GM21367 (cell line): ENCODE measurements around the gene FAM151A.
"Not testable (repeated sequence)": the region's sequence is repeated elsewhere in the genome, so short reads cannot be mapped to it uniquely, and the experiment has no call there.

ENCODE experiments used
- ATAC-seq: cut with Tn5 transposase; IDR thresholded peaks from one replicate; pipeline ENCODE4 v1.9.1; 2021; ENCODE audit not compliant: unreplicated experiment

FAM151A gene

GRCh38 chr1:54636461-54637446 is 13.4 kb upstream of the FAM151A start:
- ATAC-seq = not testable (repeated sequence)

- not testable (repeated sequence) for ATAC-seq
Observed at GRCh38 chr1:54635804-54636203, 12.5 kb upstream of the FAM151A start.

GRCh38 chr1:54627196-54627595 is 3.9 kb upstream of the FAM151A start:
- no peak for ATAC-seq

DNA sequence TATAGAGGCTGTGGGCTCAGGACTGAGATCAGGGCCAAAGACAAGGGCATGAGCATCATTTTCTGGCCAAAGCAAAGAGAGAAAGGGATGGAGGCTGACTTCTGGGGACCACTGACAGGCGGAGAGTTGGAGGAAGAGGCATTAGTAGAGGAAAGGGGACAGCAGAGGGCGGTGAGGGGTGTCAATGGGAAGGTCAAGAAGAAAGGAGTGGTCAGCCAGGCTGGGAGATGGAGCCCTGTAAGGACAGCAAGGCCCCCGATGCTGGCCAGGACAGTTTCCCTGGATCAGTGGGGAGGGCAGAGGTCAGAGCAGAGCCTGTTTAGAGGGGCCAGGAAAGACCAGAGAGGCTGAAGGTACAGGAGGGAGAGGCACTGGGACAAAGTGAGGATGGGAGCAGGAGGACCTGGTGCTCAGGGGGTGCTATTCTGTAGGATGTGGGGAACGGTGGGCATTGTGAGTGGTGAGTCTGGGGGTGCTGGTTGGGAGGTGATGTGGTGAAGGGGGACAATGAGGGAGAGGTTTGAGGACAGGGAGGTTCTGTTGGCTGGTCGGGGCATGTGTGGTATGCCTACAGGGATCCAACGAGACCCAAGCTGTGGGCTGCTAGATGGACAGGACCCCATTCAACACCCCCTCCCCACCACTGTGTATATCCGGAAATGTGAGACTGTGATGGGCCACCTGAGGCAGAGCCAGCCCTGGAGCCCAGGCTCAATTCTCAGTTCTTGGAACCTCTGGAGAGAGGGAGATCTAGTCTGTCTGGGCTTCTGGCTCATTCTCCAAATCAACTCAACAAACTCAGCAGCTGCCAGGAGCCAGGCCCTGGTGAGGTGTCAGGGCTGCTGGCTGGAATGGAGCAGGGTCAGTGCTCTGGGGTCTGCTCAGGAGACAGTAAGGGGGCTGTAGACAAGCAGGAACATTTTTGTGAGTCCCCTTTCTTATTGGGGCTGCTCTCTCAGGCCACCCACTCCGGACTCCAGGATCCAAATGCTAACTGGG is 1.4 kb upstream of the FAM151A start:
- ATAC-seq = no peak

DNA sequence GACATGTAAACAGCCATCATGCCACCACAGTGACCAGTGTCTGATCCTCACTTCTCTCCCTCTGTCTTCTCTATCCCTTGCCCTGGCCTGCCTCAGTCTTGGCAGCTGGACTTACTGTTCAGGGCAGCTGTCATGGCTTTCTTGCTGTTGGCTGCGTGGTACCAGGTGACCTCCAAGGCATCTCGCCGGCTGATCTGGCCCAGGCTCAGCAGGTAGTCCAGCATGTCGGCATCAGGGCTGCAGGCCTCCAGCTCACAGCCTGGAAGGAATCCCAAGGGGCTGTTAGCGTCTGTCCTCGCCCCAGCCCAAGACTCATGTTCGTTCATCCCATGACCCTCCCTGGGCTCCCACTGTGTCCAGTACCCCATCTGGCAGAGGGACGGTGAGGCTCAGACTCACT is 3.6 kb downstream of the FAM151A start:
- ATAC-seq = no peak

DNA sequence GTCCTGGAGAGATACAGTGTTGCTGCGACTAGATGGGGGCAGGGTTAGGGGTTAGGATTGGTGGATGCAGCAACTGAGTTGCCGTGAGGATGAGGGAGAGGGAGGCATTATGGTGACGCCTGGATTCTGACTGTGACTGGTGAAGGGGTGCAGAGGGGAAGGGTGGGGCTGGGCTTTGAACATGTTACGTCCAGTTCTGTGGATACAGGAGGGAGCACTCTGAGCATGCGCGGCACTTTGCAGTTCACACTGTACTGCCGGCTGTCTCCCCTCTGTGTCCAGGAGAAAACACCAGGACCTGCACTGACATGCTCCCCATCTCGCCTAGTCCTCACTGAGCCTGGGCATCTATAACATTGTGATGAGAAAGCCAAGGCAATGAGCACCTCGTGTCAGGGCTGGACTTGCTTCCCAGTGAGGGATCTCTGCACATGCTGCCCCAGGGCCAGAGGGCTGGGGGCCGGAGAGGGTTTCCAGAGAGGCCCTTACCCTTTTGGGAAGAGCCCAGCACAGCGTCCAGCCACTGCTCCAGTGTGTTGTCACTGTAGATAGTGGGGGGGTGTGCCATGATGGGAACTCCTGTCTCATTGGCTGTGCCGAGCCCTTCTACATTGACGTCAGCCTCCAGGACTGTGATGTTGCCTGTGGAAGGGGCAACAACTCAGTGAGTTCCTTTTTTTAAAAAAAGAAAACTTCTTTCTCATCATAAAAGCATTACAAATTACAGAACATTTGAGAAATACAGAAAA is 7.6 kb downstream of the FAM151A start:
- no peak for ATAC-seq

- no peak for ATAC-seq
Observed at GRCh38 chr1:54614563-54614962, 8.8 kb downstream of the FAM151A start.

DNA sequence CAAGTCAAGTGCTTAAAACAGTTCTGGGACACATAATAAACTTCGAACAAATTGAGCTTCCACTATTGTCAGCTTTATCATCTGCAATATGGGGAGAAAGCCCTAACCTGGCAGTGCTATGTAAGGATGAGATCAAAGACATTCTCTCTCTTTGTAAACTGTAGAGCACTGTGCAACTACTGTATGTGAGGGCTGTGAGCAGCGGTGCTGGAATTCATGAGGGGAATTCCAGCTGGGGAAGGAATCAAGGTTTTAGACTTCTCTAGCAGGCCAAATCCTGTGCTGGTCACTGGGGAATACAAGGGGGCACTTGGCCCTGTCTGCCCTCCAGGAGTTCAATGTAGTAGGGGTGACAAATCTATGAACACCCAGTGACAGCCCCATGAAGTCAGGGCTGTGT is 9.3 kb downstream of the FAM151A start:
- ATAC-seq = no peak

DNA sequence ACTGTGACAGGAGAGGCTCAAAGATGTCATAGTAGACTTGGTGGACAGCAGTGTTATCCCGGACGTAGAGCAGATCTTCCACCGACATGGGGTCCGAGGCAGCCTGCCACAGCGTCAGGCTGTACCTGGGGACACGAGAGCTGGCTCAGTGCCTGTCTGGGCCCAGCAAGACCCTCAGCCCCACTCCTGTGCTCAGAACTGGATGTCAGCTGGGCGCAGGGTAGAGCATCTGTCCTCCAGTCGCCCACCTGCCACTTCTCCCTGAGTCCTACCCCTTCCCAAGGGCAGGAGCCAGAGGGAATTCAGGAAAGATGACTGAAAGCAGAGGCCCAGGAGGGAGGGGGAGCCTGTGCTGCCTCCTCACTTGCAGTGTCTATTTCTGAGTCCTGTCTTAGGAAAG is 11.7 kb downstream of the FAM151A start:
- ATAC-seq = no peak

GRCh38 chr1:54610601-54611580 is 12.4 kb downstream of the FAM151A start:
- no peak for ATAC-seq

- ATAC-seq = no peak
Observed at GRCh38 chr1:54610048-54610447, 13.3 kb downstream of the FAM151A start.

DNA sequence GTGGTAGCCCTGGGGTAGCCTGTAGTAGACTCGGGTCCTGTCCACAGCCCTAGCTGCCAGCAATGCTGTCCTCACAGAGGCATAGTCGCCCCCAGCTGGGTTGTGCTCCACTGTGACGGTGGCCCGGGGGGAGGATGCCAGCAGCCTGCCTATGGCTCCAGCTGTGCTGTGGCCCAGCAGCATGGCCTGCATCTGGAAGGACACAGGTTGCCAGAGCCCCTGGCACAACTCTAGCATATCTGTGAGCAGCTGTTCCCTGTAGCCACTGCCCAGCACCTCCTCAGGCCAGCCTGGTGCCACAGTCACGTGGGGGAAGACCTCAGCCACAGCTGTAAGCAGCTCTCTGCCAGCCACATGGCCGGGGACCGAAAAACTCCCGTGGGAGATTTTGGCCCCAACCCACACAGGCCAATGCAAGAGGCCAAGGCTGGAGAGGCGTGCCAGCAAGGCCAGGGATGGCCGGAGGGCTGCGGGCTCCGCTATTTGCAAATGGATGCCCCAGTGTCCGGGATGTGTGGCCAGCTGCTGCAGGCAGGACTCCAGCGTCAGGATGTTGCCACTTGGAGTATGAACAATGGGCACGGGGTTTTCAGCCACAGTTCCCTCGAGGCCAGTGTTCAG is 13.9 kb downstream of the FAM151A start:
- no peak for ATAC-seq

GRCh38 chr1:54608566-54609230 is 14.6 kb downstream of the FAM151A start:
- no peak for ATAC-seq

DNA sequence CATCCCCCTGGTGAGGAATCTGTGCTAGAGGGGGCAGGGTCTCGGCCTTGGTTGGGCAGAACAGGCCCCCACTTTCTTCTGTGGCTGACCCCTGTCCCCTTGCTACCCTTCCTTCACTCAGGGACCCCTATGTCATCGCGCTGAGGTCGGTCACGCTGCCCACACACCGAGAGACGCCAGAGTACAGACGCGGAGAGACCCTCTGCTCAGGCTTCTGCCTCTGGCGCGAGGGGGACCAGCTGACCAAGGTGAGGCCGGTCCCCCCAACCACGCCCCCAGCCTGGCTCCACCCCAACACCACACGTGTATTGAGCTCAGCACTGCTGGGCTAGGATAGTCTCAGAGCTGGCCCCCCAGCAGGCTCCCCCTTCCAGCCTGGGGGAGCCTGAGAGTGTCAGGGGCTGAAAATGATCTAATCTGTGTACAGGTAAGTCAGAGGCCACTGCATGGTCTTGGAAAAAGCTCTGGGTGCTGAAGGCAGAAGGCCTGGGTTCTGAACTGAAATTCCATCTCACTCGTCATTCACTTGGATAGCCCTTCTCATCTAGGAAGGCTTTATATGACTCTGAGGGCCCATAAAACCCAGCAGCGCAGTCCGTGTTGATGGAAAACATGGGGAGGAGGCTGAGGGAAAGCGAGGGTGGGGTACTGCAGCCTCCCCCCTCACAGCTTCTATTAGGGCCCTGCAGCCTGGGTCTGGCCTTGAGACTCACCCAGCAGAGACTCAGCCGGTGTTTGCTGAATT is 15.3 kb downstream of the FAM151A start:
- ATAC-seq = no peak

GRCh38 chr1:54606990-54607325 is 16.4 kb downstream of the FAM151A start:
- no peak for ATAC-seq

GRCh38 chr1:54606096-54606989 is 17.0 kb downstream of the FAM151A start:
- no peak for ATAC-seq
